Activated CD4-positive, alpha-beta memory T cell treated with anti-CD3 and anti-CD28 coated beads for 36 hours (primary cell): ENCODE results near the gene NUP133. TPM values are rescaled to one million over a fixed set of nuclear protein-coding genes. Genes with fewer than 3 reads are reported as not detected.
"Not testable (repeated sequence)": the region's sequence is repeated elsewhere in the genome, so short reads cannot be mapped to it uniquely, and the experiment has no call there.

Source experiments
- CTCF ChIA-PET: fragments of 350-600 bp; sonication (Branson Sonifier 250); formaldehyde crosslinking; loops from one replicate; lab custom pipeline; 2021; ENCODE audit warnings: antibody characterized with exemption, inconsistent platforms; lab: Charles Lee
- POLR2A ChIA-PET: fragments of 350-600 bp; sonication (Branson Sonifier 250); formaldehyde crosslinking; loops from one replicate; lab custom pipeline; 2021; ENCODE audit warnings: antibody characterized with exemption; lab: Charles Lee
- DNase-seq: peaks from one replicate; pipeline ENCODE4 v3.0.0-alpha.2; 2020
- H3K27ac Mint-ChIP-seq: one replicate; pipeline ENCODE4 v1.8.0; 2021; ENCODE audit warnings: mixed read lengths
- H3K27me3 Mint-ChIP-seq: one replicate; pipeline ENCODE4 v1.8.0; 2021; ENCODE audit warnings: mixed read lengths
- H3K36me3 Mint-ChIP-seq: one replicate; pipeline ENCODE4 v1.8.0; 2021; ENCODE audit warnings: mixed read lengths
- H3K4me1 Mint-ChIP-seq: one replicate; pipeline ENCODE4 v1.8.0; 2021; ENCODE audit warnings: low read depth, mixed read lengths
- H3K4me3 Mint-ChIP-seq: one replicate; pipeline ENCODE4 v1.8.0; 2021; ENCODE audit warnings: mild to moderate bottlenecking, mixed read lengths
- H3K9me3 Mint-ChIP-seq: one replicate; pipeline ENCODE4 v1.8.0; 2021; ENCODE audit warnings: mixed read lengths
- intact Hi-C: fragments of 100-400 bp; cut with micrococcal nuclease; formaldehyde crosslinking; loops from one replicate; pipeline ENCODE4 v1.15.1; 2023
- total RNA-seq, 2 experiments: library from RNA; stranded (reverse); gene quantifications; one replicate each; pipeline ENCODE4 v1.2.3, GENCODE V29; 2021

The NUP133 gene
- total RNA-seq, 2 experiments from 2014 or later, result 54.1 to 57.0 TPM

DNA sequence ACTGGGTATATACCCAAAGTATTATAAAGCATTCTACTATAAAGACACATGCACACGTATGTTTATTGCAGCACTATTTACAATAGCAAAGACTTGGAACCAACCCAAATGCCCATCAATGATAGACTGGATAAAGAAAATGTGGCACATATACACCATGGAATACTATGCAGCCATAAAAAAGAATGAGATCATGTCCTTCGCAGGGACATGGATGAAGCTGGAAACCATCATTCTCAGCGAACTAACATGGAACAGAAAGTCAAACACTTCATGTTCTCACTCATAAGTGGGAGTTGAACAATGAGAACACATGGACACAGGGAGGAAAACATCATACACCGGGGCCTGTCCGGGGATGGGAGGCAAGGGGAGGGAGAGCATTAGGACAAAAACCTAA, 113.6 kb downstream of the NUP133 start:
- H3K27ac Mint-ChIP-seq, H3K4me1 Mint-ChIP-seq, intact Hi-C loops, H3K9me3 Mint-ChIP-seq, H3K36me3 Mint-ChIP-seq, H3K4me3 Mint-ChIP-seq, CTCF ChIA-PET, DNase-seq: not testable (repeated sequence)
- H3K27me3 Mint-ChIP-seq, result peaks cover 27% of the 10 kb centered on the region
- POLR2A ChIA-PET, result interaction anchor here (0.7 kb wide), 1 partner anchor 59 kb away, joined by 6 read pairs; no protein-coding TSS in a partner anchor

GRCh38 chr1:229392936-229393335, 115.2 kb downstream of the NUP133 start:
- no peak overlapping the region for H3K4me3 Mint-ChIP-seq
- ChIA-PET POLR2A (no interaction called here), CTCF (no interaction called here)
- H3K36me3 Mint-ChIP-seq, result no peaks in the 10 kb centered on the region
- H3K27ac Mint-ChIP-seq, result no peak overlapping the region
- no peak for DNase-seq
- H3K9me3 Mint-ChIP-seq, result no peaks in the 10 kb centered on the region
- H3K4me1 Mint-ChIP-seq, result no peaks in the 10 kb centered on the region
- intact Hi-C loops, result no loop called here
- H3K27me3 Mint-ChIP-seq, result peaks cover 23% of the 10 kb centered on the region

Other genes starting within 250 kb of the NUP133 start
- 10 to 100 TPM; 22.9 to 25.9 TPM for gene RAB4A, start 237.2 kb downstream of the NUP133 start, total RNA-seq
- gene CCSAP, start 165.3 kb downstream of the NUP133 start, total RNA-seq, result 1 to 10 TPM; 9.8 TPM
- gene ACTA1, start 74.2 kb downstream of the NUP133 start, total RNA-seq, result not detected
- 10 to 100 TPM; 30.8 to 31.0 TPM for gene ABCB10, start 50.4 kb upstream of the NUP133 start, total RNA-seq
- gene TAF5L, start 117.8 kb upstream of the NUP133 start, total RNA-seq, result 10 to 100 TPM; 14.1 to 17.8 TPM
- gene URB2, start 117.9 kb upstream of the NUP133 start, total RNA-seq, result 10 to 100 TPM; 13.8 to 14.6 TPM